NCI-H345 treated with DMSO at 0.1 percent for 48 hours (cell line): Measurements from ENCODE around the gene CARMIL1.
A peak's percentile ranks its signal among the peaks of the same experiment; 100 is the strongest.
"Not testable (repeated sequence)": the region's sequence is repeated elsewhere in the genome, so short reads cannot be mapped to it uniquely, and the experiment has no call there.

ENCODE experiments used
- DNase-seq: peaks from one replicate; lab custom pipeline; 2025; ENCODE audit not compliant: unreplicated experiment; lab: John Stamatoyannopoulos, UW

The CARMIL1 gene

GRCh38 chr6:25550631-25551030 is 271.5 kb downstream of the CARMIL1 start:
- no peak for DNase-seq

GRCh38 chr6:25553502-25553901 is 274.3 kb downstream of the CARMIL1 start:
- no peak for DNase-seq

GRCh38 chr6:25555188-25555587 is 276.0 kb downstream of the CARMIL1 start:
- no peak for DNase-seq

GRCh38 chr6:25556516-25556915 is 277.3 kb downstream of the CARMIL1 start:
- peak; percentile 53 for DNase-seq

- no peak for DNase-seq
Observed at GRCh38 chr6:25558155-25558817, 279.1 kb downstream of the CARMIL1 start.

- no peak for DNase-seq
Observed at GRCh38 chr6:25560865-25561264, 281.7 kb downstream of the CARMIL1 start.

- no peak for DNase-seq
Observed at GRCh38 chr6:25564943-25565342, 285.8 kb downstream of the CARMIL1 start.

GRCh38 chr6:25570578-25570977 is 291.4 kb downstream of the CARMIL1 start:
- DNase-seq, result no peak

- no peak for DNase-seq
Observed at GRCh38 chr6:25576919-25577318, 297.7 kb downstream of the CARMIL1 start.

GRCh38 chr6:25578538-25578937 is 299.4 kb downstream of the CARMIL1 start:
- no peak for DNase-seq

GRCh38 chr6:25579391-25579883 is 300.3 kb downstream of the CARMIL1 start:
- no peak for DNase-seq

GRCh38 chr6:25579902-25580495 is 300.8 kb downstream of the CARMIL1 start:
- DNase-seq, result no peak

GRCh38 chr6:25582101-25582500 is 302.9 kb downstream of the CARMIL1 start:
- no peak for DNase-seq

GRCh38 chr6:25583099-25583498 is 303.9 kb downstream of the CARMIL1 start:
- no peak for DNase-seq

- no peak for DNase-seq
Observed at GRCh38 chr6:25583906-25584305, 304.7 kb downstream of the CARMIL1 start.

GRCh38 chr6:25585225-25585624 is 306.1 kb downstream of the CARMIL1 start:
- DNase-seq, result no peak

GRCh38 chr6:25586119-25586518 is 306.9 kb downstream of the CARMIL1 start:
- DNase-seq, result not testable (repeated sequence)

- no peak for DNase-seq
Observed at GRCh38 chr6:25586927-25587326, 307.8 kb downstream of the CARMIL1 start.

- peak; percentile 9 for DNase-seq
Observed at GRCh38 chr6:25590986-25591385, 311.8 kb downstream of the CARMIL1 start.

GRCh38 chr6:25596928-25597818 is 318.0 kb downstream of the CARMIL1 start:
- DNase-seq, result no peak

GRCh38 chr6:25599516-25600085 is 320.4 kb downstream of the CARMIL1 start:
- no peak for DNase-seq
